ENCODE data around the gene XIRP2.

DNA sequence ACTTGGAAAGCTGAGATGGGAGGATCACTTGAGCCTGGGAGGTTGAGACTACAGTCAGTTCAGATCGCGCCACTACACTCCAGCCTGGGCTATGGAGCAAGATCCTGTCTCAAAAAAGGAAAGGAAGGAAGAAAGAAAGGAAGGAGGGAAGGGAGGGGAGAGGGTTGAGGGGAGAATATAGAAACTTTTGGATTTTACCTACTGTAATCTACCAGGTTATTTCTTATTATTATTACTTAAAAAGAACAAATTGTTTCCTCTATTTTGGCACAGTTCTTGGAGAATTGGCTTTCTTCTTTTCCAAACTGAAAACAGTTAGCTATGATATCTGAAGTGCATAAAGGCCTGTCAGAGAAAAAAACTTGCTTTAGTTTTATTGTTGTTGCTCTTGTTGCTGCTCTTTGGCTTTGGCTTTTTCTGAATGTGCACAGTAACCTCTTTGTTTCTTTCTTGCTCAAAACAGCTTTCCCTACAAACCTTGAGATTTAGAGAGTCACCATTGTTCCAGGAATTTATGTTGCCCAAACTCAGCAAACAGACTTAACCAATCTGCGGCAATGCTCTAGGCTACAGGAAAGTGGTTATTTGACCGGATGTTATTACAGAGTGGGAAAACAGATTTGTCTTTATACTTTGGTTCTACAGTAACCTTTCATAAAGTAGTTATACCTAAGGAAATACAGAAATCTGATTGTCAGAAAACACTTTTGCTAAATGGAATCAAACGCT is 214.9 kb downstream of the XIRP2 start:
- TF ChIP-seq, protein P1, sequence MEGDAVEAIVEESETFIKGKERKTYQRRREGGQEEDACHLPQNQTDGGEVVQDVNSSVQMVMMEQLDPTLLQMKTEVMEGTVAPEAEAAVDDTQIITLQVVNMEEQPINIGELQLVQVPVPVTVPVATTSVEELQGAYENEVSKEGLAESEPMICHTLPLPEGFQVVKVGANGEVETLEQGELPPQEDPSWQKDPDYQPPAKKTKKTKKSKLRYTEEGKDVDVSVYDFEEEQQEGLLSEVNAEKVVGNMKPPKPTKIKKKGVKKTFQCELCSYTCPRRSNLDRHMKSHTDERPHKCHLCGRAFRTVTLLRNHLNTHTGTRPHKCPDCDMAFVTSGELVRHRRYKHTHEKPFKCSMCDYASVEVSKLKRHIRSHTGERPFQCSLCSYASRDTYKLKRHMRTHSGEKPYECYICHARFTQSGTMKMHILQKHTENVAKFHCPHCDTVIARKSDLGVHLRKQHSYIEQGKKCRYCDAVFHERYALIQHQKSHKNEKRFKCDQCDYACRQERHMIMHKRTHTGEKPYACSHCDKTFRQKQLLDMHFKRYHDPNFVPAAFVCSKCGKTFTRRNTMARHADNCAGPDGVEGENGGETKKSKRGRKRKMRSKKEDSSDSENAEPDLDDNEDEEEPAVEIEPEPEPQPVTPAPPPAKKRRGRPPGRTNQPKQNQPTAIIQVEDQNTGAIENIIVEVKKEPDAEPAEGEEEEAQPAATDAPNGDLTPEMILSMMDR (IDR thresholded peaks at IDR 0.05), result no peak
- TF ChIP-seq EZH2 (IDR thresholded peaks at IDR 0.05), result no peak
- no peak for TF ChIP-seq EZH2phosphoT487 (IDR thresholded peaks at IDR 0.05)

Measured in neural progenitor cell (in vitro differentiated cells).